ENCODE measurements around the gene HAO1. TPM values are rescaled to one million over a fixed set of nuclear protein-coding genes. Genes with fewer than 3 reads are reported as not detected.
A peak's percentile ranks its signal among the peaks of the same experiment; 100 is the strongest.

Gene HAO1
- total and polyA plus RNA-seq, 10 donors: not detected

DNA sequence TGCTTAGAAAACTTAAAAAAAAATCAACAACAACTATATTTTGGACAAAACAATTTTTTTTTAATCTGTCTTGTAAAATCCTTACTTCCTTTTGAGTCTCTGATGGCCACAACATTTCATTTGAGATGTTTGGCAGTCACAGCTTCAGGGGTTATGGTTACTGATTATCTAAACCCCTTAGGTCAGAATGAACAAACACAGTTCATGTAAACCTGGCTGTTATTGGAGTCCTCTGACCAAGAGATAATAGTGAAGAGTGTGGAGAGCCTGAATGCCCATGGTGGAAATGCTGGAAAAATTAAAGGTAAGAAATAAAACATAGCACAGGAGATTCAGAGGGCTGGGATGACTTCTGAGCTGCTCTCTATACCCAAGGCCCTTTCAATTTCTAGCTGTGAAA lies 41.1 kb upstream of the HAO1 start:
- intact Hi-C loops (cut with DNase I; ENCODE audit: low total_unique reads): no loop called here

DNA sequence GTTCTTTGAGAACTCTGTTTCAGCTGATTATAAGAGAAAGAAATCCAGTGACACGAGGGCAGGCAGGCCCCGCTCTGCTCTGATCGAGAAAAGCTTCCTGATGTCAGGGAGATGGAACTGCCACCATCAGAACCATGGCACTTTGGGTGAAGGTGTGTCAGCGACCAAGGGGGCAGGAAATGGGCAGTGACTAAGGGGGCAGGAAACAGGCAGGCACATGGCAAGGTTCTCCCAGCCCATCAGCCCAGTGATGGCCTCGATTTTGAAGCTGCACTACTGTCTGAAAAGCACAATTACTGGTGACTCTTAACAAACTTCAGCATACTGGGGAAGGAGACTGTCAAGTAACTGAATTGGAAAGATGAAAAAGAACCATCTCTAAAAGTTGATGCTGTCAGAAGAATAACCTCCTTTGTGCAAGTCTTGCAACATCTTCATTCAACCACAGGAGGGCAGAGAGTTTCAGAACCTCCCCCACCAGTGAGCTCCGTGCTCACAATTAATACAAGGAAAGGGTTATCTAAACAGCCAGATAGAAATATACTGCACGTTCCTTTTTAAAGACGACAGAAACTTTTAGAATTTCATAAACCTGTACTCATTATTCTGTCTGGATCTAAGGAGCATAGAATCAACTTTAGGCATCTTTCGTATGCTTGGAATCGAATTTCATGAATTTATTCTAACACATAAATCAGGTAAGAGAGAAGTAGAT lies 40.2 kb upstream of the HAO1 start:
- H3K27ac ChIP-seq: no peak overlapping the region
- no peak overlapping the region for H3K4me3 ChIP-seq
- no peak for DNase-seq
- H3K27me3 ChIP-seq (replicated peaks in 1 of 7): no peaks in the 10 kb centered on the region
- no peaks in the 10 kb centered on the region for H3K9me3 ChIP-seq
- peaks cover 0 to 12% (median 0%) of the 10 kb centered on the region in 6 donors for H3K4me1 ChIP-seq
- WGBS, 5 donors: 57 to 64% (median 58%) methylated on average over 10 of the region's 10 CpGs
- intact Hi-C loops (cut with DNase I; ENCODE audit: low total_unique reads): no loop called here
- TF ChIP-seq, protein P1, sequence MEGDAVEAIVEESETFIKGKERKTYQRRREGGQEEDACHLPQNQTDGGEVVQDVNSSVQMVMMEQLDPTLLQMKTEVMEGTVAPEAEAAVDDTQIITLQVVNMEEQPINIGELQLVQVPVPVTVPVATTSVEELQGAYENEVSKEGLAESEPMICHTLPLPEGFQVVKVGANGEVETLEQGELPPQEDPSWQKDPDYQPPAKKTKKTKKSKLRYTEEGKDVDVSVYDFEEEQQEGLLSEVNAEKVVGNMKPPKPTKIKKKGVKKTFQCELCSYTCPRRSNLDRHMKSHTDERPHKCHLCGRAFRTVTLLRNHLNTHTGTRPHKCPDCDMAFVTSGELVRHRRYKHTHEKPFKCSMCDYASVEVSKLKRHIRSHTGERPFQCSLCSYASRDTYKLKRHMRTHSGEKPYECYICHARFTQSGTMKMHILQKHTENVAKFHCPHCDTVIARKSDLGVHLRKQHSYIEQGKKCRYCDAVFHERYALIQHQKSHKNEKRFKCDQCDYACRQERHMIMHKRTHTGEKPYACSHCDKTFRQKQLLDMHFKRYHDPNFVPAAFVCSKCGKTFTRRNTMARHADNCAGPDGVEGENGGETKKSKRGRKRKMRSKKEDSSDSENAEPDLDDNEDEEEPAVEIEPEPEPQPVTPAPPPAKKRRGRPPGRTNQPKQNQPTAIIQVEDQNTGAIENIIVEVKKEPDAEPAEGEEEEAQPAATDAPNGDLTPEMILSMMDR (IDR thresholded peaks at IDR 0.05 in 8 of 11, conservative IDR thresholded peaks at IDR 0.05 in 3 of 11): peak in 6 of 11 experiments; percentile 24 to 48 (median 34)
- TF ChIP-seq POLR2AphosphoS5 (IDR thresholded peaks at IDR 0.05) (peak in 1 of 3 donors; percentile 10), POLR2A (IDR thresholded peaks at IDR 0.05) (no peak)
- H3K36me3 ChIP-seq: peaks cover 0 to 84% (median 26%) of the 10 kb centered on the region in 6 donors

More for the DNA sequence above, 41.1 kb upstream of the HAO1 start:
- Histone ChIP-seq H3K4me1 (peaks cover 0 to 12% (median 0%) of the 10 kb centered on the region in 6 donors), H3K4me3 (no peak overlapping the region), H3K9me3 (no peaks in the 10 kb centered on the region), H3K27ac (no peak overlapping the region), H3K27me3 (replicated peaks in 1 of 7) (no peaks in the 10 kb centered on the region), H3K36me3 (peaks cover 0 to 93% (median 28%) of the 10 kb centered on the region in 6 donors)
- no peak for DNase-seq
- TF ChIP-seq, protein P1 (IDR thresholded peaks at IDR 0.05 in 8 of 11, conservative IDR thresholded peaks at IDR 0.05 in 3 of 11): no peak

DNA sequence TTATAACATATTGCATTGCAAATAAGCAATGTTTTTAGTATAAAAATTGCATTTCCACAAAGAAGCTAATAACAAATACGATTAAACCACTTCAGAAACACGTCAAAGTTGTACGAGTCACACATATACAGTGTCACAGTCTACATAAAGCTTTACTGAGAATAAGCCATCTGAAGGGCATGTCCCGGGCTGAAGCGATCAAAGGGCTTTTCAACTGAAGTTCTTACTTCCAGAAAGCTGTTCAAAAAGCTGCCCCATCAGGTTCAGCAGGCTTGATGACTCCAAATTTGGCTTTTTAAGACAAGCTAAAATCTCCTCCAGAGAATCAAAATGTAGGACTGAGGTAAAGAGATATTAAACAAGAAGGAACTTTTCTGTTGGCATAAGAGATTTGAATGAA lies 37.5 kb upstream of the HAO1 start:
- TF ChIP-seq, protein P1 (IDR thresholded peaks at IDR 0.05 in 8 of 11, conservative IDR thresholded peaks at IDR 0.05 in 3 of 11): no peak
- TF ChIP-seq POLR2A (IDR thresholded peaks at IDR 0.05) (no peak), POLR2AphosphoS5 (IDR thresholded peaks at IDR 0.05) (no peak)
- H3K4me1 ChIP-seq: peaks cover 0 to 12% (median 0%) of the 10 kb centered on the region in 6 donors
- no peaks in the 10 kb centered on the region for H3K27me3 ChIP-seq (replicated peaks in 1 of 7)
- H3K27ac ChIP-seq: no peak overlapping the region
- H3K36me3 ChIP-seq: peaks cover 0 to 56% (median 14%) of the 10 kb centered on the region in 6 donors
- no peak overlapping the region for H3K4me3 ChIP-seq
- 92 to 98% (median 96%) methylated on average over 5 of the region's 5 CpGs for WGBS, 5 donors
- intact Hi-C loops (cut with DNase I; ENCODE audit: low total_unique reads): no loop called here
- no peaks in the 10 kb centered on the region for H3K9me3 ChIP-seq
- DNase-seq: no peak

DNA sequence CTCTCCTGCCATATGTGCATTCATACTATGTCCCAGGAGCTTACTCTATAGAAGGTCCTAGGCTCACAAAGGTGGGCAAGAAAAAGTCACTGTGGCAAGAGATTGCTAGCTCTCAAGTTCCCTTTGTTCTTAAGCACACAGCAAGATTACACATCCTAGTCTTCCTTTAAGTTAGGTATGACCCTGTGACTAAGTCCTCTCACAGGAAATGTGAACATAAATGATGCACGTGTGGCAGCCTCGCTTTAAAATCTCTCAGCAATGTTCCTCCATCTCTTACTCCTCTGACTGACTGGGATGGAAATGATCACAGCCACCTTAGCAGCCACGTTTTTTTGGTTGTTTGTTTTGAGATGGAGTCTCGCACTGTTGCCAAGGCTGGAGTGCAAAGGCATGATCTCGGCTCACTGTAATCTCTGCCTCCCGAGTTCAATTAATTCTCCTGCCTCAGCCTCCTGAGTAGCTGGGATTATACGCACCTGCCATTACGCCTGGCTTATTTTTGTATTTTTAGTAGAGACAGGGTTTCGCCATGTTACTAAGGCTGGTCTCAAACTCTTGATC lies 35.7 kb upstream of the HAO1 start:
- Histone ChIP-seq H3K4me3 (no peak overlapping the region), H3K4me1 (peaks cover 0 to 7% (median 0%) of the 10 kb centered on the region in 6 donors)

More for the DNA sequence above, 35.7 kb upstream of the HAO1 start:
- no peak for DNase-seq
- Histone ChIP-seq H3K36me3 (peaks cover 0 to 39% (median 0%) of the 10 kb centered on the region in 6 donors), H3K9me3 (no peaks in the 10 kb centered on the region), H3K27ac (no peak overlapping the region), H3K27me3 (replicated peaks in 1 of 7) (no peaks in the 10 kb centered on the region)
- WGBS, 5 donors: 81 to 89% (median 82%) methylated on average over 9 of the region's 9 CpGs
- no peak for TF ChIP-seq POLR2AphosphoS5 (IDR thresholded peaks at IDR 0.05)
- intact Hi-C loops (cut with DNase I; ENCODE audit: low total_unique reads): no loop called here
